SJSA1 (cell line): ENCODE data around the gene ZFTA. TPM values are rescaled to one million over a fixed set of nuclear protein-coding genes. Genes with fewer than 3 reads are reported as not detected.

Experiments
- total RNA-seq: library from RNA; depleted of rRNA; stranded (reverse); fragments of >200 nt; shearing (Covaris generic); gene quantifications from 2 replicates; pipeline ENCODE4 v1.2.3, GENCODE V29; 2014; rRNA removed

ZFTA gene
- total RNA-seq, 1 experiment from 2014 or later: 29.5 TPM

Other genes with a start within 250 kb of the ZFTA start
- gene PLAAT4, start 232.0 kb downstream of the ZFTA start, total RNA-seq: 32.1 and 37.3 TPM in 2 replicates
- 0.39 TPM in 1 of 2 replicates, not detected in the other for gene PLAAT2, start 205.4 kb downstream of the ZFTA start, total RNA-seq
- gene PLAAT3, start 154.3 kb downstream of the ZFTA start, total RNA-seq: 55.8 and 63.8 TPM in 2 replicates
- gene ATL3, start 97.4 kb downstream of the ZFTA start, total RNA-seq: 105 and 183 TPM in 2 replicates
- gene RTN3, start 87.3 kb downstream of the ZFTA start, total RNA-seq: 71.7 and 93.9 TPM in 2 replicates
- 89.3 and 95.5 TPM in 2 replicates for gene SPINDOC, start 44.7 kb upstream of the ZFTA start, total RNA-seq
- 23.1 and 29.6 TPM in 2 replicates for gene MARK2, start 70.3 kb upstream of the ZFTA start, total RNA-seq
- gene RCOR2, start 148.4 kb upstream of the ZFTA start, total RNA-seq: 1.5 and 1.6 TPM in 2 replicates
- 21.4 and 39.9 TPM in 2 replicates for gene NAA40, start 170.2 kb upstream of the ZFTA start, total RNA-seq
- gene COX8A, start 205.8 kb upstream of the ZFTA start, total RNA-seq: 1,062 and 2,110 TPM in 2 replicates
- gene OTUB1, start 217.7 kb upstream of the ZFTA start, total RNA-seq: 35.6 and 69.7 TPM in 2 replicates